Measurements from ENCODE around the gene GNAT3. TPM values are rescaled to one million over a fixed set of nuclear protein-coding genes. Genes with fewer than 3 reads are reported as not detected.
A peak's percentile ranks its signal among the peaks of the same experiment; 100 is the strongest.

GNAT3 gene
- total RNA-seq = not detected
- not detected for polyA plus RNA-seq (ENCODE audit: insufficient read depth, low read depth, low replicate concordance)
- long read RNA-seq, donor 1 = 0 reads
- long read RNA-seq, donor 2 = 0 reads
- long read RNA-seq, donor 3 = 0 reads
- long read RNA-seq, donor 4 = 0 reads
- long read RNA-seq, donor 5 = 0 reads
- long read RNA-seq, donor 6 = 0 reads
- long read RNA-seq, donor 7 = 0 reads
- long read RNA-seq, donor 8 = 0 reads
- long read RNA-seq, donor 9 = 0 reads
- long read RNA-seq, donor 10 = 0 reads

DNA sequence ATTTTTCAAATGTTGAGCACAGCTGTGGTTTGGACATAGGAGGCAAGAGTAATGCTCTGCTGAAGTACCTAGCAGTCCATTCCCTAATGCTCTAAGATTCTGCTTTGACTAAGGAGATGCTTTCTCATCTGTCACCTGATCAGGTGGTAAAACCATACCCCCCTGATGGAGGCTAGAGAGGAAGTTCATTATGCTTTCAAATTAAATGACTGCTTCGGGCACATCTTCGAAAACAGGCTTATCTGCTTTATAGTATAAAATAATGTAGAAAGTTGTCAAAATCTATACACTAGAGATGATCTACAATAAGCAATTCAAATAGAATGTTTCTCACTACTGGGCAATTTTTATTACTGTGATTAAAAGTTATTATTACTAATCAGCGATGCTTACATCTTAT, at the start of gene GNAT3:
Gene GNAT3, minus strand, starts transcription at position 101 of the 400 bp plus-strand sequence. CDS start 138 bp downstream, outside the sequence.
- H3K4me1 ChIP-seq (ENCODE audit: control insufficient read depth in 2 of 3, insufficient read depth in 2 of 3, low read depth in 1 of 3, low read length in 3 of 3) = peaks cover 0 to 2% (median under 1%) of the 10 kb centered on the region in 3 donors
- TF ChIP-seq CTCF (IDR thresholded peaks at IDR 0.05; ENCODE audit: borderline replicate concordance, extremely low read depth, insufficient read depth) = no peak
- H3K36me3 ChIP-seq (ENCODE audit: control insufficient read depth in 2 of 3, insufficient read depth in 3 of 3, low read length in 3 of 3) = no peaks in the 10 kb centered on the region
- H3K9me3 ChIP-seq (ENCODE audit: control insufficient read depth in 2 of 3, insufficient read depth in 1 of 3, low read length in 3 of 3) = no peaks in the 10 kb centered on the region
- DNase-seq (no peak), FAIRE-seq (no peak)
- no peaks in the 10 kb centered on the region for H3K27me3 ChIP-seq (ENCODE audit: control insufficient read depth, insufficient read depth, low read length)
- no peak within 1 kb of the TSS for H3K9ac ChIP-seq (ENCODE audit: low read length in 3 of 3)
- intact Hi-C loops (cut with DNase I) = no loop called here
- no peak within 1 kb of the TSS for H3K27ac ChIP-seq (ENCODE audit: low read depth in 2 of 2, low read length in 2 of 2)
- H3K4me3 ChIP-seq (ENCODE audit: low read length in 3 of 3) = no peak within 1 kb of the TSS

- no peak for TF ChIP-seq CTCF (IDR thresholded peaks at IDR 0.05; ENCODE audit: borderline replicate concordance, extremely low read depth, insufficient read depth)
- intact Hi-C loops (cut with DNase I) = no loop called here
Observed at GRCh38 chr7:80558116-80558515, 46.3 kb upstream of the GNAT3 start.

DNA sequence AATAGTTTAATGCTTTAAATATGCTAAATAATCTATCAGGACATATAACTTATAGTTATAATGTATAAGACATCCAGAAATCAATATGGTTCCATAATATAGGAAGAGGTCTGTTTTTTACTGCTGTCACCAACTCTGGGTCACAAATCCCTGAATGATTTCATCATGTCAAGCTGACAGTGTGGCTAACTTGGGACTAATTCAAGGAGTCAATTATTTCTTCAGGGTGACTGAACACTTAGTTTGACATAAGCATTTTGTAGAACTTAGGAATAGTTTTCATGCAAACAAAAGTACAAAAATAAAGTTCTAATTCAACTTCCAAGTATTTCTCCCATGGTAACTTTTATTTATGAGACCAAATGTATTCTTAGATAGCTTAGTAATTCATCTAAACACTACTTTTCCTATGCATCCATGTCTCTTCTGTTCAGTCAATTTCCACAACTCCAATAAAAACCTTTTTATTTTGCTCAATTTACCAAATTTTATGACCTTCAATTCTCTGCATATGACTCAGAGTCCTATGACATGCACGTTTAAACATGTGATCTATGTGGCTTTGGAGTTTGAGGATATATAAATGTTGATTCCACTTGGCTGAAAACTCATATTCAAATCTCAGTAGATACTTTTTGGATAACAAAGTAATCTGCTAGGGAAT, 40.3 kb upstream of the GNAT3 start:
- no peaks in the 10 kb centered on the region for H3K27me3 ChIP-seq (ENCODE audit: control insufficient read depth, insufficient read depth, low read length)
- H3K9me3 ChIP-seq (ENCODE audit: control insufficient read depth in 2 of 3, insufficient read depth in 1 of 3, low read length in 3 of 3) = no peaks in the 10 kb centered on the region
- H3K4me1 ChIP-seq (ENCODE audit: control insufficient read depth in 2 of 3, insufficient read depth in 2 of 3, low read depth in 1 of 3, low read length in 3 of 3) = no peaks in the 10 kb centered on the region
- no peak overlapping the region for H3K9ac ChIP-seq (ENCODE audit: low read length in 3 of 3)
- DNase-seq (no peak), FAIRE-seq (peak; percentile 33)
- no peak overlapping the region for H3K4me3 ChIP-seq (ENCODE audit: low read length in 3 of 3)
- H3K27ac ChIP-seq (ENCODE audit: low read depth in 2 of 2, low read length in 2 of 2) = no peak overlapping the region
- TF ChIP-seq CTCF (IDR thresholded peaks at IDR 0.05; ENCODE audit: borderline replicate concordance, extremely low read depth, insufficient read depth) = no peak
- H3K36me3 ChIP-seq (ENCODE audit: control insufficient read depth in 2 of 3, insufficient read depth in 3 of 3, low read length in 3 of 3) = no peaks in the 10 kb centered on the region
- intact Hi-C loops (cut with DNase I) = no loop called here

More at GRCh38 chr7:80558116-80558515, 46.3 kb upstream of the GNAT3 start:
- no peaks in the 10 kb centered on the region for H3K27me3 ChIP-seq (ENCODE audit: control insufficient read depth, insufficient read depth, low read length)
- H3K4me3 ChIP-seq (ENCODE audit: low read length in 3 of 3) = no peak overlapping the region
- peaks cover 0 to 9% (median 0%) of the 10 kb centered on the region in 3 donors for H3K9me3 ChIP-seq (ENCODE audit: control insufficient read depth in 2 of 3, insufficient read depth in 1 of 3, low read length in 3 of 3)
- H3K4me1 ChIP-seq (ENCODE audit: control insufficient read depth in 2 of 3, insufficient read depth in 2 of 3, low read depth in 1 of 3, low read length in 3 of 3) = no peaks in the 10 kb centered on the region
- H3K27ac ChIP-seq (ENCODE audit: low read depth in 2 of 2, low read length in 2 of 2) = no peak overlapping the region
- FAIRE-seq (no peak), DNase-seq (no peak)
- no peak overlapping the region for H3K9ac ChIP-seq (ENCODE audit: low read length in 3 of 3)
- H3K36me3 ChIP-seq (ENCODE audit: control insufficient read depth in 2 of 3, insufficient read depth in 3 of 3, low read length in 3 of 3) = no peaks in the 10 kb centered on the region
